GM13976 (cell line): ENCODE measurements around the gene GHDC.
"Not testable (repeated sequence)": the region's sequence is repeated elsewhere in the genome, so short reads cannot be mapped to it uniquely, and the experiment has no call there.

Experiments
- DNase-seq: peaks from one replicate; pipeline ENCODE4 v3.0.0; 2012; ENCODE audit warnings: low spot score
- in situ Hi-C: fragments of 300-500 bp; cut with MboI; formaldehyde crosslinking; loops from one replicate; pipeline ENCODE4 v1.12.0; 2022; ENCODE audit warnings: low sequenced_read_pairs, mixed read lengths, inconsistent platforms; ENCODE audit not compliant: unreplicated experiment
- TF ChIP-seq, protein P1 (sequence below): IDR thresholded peaks from 2 replicates; pipeline ENCODE4 v1.5.1; 2012; ENCODE audit warnings: borderline replicate concordance, mild to moderate bottlenecking; ENCODE audit not compliant: insufficient read depth; ENCODE audit errors: extremely low read depth, missing control alignments, control extremely low read depth

The GHDC gene

DNA sequence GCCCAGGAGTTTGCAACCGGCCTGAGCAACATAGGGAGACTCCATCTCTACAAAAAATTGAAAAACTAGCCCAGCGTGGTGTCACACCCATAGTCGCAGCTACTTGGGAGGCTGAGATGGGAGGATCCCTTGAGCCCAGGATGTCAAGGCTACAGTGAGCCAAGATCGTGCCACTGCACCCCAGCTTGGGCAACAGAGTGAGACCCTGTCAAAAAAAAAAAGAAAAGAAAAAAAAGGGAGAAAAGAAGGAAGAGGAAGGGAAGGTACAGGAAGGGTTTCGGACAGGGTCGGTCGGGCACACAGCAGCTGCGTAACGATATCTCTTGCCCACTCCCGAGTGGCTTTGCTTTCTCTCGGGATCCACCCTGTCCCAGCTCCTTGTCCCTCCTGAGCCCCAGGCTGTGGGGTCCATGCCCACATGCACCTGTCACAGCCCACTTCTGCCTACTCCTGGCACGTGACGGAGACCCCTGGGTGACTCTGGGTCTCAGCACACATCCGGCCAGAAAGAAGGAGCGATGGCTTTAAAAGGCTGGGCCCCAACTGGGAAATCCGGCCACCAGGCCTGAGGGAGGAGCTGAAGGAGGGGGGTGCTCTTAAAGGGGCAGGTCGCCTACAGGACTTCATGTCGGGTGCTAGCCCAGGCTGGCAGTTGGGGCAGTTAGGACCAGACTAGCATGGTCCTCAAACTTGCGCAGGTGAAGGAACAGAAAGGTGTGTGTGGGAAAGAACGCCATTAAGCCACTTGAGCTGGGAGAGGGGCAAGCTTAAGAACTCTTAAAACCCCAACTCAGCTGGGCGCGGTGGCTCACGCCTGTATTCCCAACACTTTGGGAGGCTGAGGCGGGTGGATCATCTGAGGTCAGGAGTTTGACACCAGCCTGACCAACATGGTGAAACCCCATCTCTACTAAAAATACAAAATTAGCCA lies at the start of gene GHDC:
Gene GHDC, minus strand, starts transcription at position 526 of the 931 bp plus-strand sequence. CDS start 913 bp downstream, outside the sequence.
- in situ Hi-C loops = loop anchor here (25.0 kb wide), 1 partner anchor 218 kb away; the partner anchor contains the start of gene CAVIN1
- TF ChIP-seq, protein P1, sequence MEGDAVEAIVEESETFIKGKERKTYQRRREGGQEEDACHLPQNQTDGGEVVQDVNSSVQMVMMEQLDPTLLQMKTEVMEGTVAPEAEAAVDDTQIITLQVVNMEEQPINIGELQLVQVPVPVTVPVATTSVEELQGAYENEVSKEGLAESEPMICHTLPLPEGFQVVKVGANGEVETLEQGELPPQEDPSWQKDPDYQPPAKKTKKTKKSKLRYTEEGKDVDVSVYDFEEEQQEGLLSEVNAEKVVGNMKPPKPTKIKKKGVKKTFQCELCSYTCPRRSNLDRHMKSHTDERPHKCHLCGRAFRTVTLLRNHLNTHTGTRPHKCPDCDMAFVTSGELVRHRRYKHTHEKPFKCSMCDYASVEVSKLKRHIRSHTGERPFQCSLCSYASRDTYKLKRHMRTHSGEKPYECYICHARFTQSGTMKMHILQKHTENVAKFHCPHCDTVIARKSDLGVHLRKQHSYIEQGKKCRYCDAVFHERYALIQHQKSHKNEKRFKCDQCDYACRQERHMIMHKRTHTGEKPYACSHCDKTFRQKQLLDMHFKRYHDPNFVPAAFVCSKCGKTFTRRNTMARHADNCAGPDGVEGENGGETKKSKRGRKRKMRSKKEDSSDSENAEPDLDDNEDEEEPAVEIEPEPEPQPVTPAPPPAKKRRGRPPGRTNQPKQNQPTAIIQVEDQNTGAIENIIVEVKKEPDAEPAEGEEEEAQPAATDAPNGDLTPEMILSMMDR = no peak
- DNase-seq = peak; percentile 90

GRCh38 chr17:42243493-42243982 lies 49.2 kb upstream of the GHDC start:
- in situ Hi-C loops = no loop called here
- DNase-seq = no peak
- TF ChIP-seq, protein P1 = no peak

- TF ChIP-seq, protein P1 = no peak
- no peak for DNase-seq
- in situ Hi-C loops = no loop called here
Measured at GRCh38 chr17:42241871-42242270, 47.6 kb upstream of the GHDC start.

DNA sequence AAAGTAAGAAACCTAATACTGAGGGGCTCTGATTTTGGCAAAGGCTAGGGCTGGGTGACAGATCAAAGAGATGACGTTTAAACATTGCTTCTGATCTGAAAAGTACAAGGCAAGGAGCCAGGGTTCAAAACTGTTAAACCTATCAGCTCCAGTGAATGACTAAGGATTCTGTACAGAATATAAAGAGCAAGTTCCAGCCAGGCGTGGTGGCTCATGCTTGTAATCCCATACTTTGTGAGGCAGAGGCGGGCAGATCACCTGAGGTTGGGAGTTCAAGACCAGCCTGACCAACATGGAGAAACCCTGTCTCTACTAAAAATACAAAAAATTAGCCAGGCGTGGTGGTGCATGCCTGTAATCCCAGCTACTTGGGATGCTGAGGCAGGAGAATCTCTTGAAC lies 46.6 kb upstream of the GHDC start:
- DNase-seq, in situ Hi-C loops: not testable (repeated sequence)

- no peak for DNase-seq
- in situ Hi-C loops = no loop called here
- TF ChIP-seq, protein P1 = no peak
Measured at GRCh38 chr17:42240201-42240600, 45.9 kb upstream of the GHDC start.

DNA sequence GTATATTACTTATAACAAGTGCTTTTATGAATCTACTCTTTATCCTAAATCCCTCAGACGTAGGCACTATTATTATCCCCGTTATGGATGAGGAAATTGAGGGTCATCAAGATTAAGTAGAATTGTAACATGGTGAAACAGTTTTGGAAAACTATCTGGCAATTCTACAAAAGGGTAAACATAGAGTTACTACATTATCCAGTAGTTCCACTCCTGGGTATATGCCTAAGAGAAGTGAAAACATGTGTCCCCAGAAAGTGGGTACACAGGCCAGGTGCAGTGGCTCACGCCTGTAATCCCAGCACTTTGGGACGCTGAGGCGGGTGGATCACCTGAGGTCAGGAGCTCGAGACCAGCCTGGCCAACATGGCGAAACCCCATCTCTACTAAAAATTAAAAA lies 45.3 kb upstream of the GHDC start:
- in situ Hi-C loops = not testable (repeated sequence)

DNA sequence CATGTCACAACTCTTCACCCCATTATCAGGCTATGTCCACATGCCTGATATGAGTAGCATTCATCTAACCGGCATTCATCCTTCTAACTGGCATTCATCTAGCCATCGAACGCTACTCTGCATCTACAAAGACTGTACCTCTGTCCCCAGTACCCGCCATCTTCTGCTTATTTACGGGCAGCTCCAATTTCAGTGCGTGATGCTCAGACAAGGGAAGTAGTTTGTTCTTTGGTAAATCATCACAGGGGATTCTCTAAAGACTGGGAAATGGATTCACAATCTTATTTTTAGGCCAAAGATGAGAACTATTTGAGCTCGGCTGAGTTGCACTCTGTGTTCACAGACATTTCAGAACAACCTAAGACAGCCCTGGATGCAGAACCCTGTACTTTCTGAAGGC lies 42.5 kb upstream of the GHDC start:
- DNase-seq = no peak
- in situ Hi-C loops = no loop called here
- TF ChIP-seq, protein P1 = no peak

More for the DNA sequence above, 45.3 kb upstream of the GHDC start:
- not testable (repeated sequence) for DNase-seq
